C4-2B (cell line): ENCODE measurements around the gene KIAA0825.

Source experiments
- ZFX ChIP-seq: fragments of 450-650 bp; IDR thresholded peaks from 2 replicates; pipeline ENCODE4 v1.6.1; 2017
- TF ChIP-seq, protein P1 (sequence below): fragments of 450-650 bp; conservative IDR thresholded peaks from 2 replicates; pipeline ENCODE4 v1.5.1; 2017; ENCODE audit warnings: mild to moderate bottlenecking

DNA sequence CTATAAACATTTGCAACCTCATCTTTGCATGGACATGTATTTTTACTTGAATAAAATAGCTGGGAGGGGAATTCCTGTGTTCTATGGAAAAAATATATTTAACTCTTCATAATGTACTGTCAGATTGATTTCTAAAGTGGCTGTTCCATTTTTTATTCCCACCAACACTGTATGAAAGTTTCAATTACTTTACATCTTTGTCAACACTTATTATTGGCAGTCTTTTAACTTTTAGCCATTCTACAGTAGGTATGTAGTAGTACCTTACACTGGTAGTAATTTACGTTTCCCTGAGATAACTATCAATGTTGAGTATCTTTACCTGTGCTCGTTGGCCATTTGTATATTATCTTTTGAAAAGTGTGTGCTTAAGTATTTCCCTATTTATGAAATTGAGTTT, 429.7 kb downstream of the KIAA0825 start:
- TF ChIP-seq, protein P1, sequence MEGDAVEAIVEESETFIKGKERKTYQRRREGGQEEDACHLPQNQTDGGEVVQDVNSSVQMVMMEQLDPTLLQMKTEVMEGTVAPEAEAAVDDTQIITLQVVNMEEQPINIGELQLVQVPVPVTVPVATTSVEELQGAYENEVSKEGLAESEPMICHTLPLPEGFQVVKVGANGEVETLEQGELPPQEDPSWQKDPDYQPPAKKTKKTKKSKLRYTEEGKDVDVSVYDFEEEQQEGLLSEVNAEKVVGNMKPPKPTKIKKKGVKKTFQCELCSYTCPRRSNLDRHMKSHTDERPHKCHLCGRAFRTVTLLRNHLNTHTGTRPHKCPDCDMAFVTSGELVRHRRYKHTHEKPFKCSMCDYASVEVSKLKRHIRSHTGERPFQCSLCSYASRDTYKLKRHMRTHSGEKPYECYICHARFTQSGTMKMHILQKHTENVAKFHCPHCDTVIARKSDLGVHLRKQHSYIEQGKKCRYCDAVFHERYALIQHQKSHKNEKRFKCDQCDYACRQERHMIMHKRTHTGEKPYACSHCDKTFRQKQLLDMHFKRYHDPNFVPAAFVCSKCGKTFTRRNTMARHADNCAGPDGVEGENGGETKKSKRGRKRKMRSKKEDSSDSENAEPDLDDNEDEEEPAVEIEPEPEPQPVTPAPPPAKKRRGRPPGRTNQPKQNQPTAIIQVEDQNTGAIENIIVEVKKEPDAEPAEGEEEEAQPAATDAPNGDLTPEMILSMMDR, result no peak
- no peak for TF ChIP-seq ZFX
